CD4-positive, alpha-beta T cell treated with Interleukin-4 for 1 hour (primary cell): ENCODE measurements around the gene SSTR4.

Experiments
- DNase-seq, 2 donors: peaks; one replicate each; pipeline ENCODE4 v3.0.0-alpha.2; 2020 to 2022

Gene SSTR4

DNA sequence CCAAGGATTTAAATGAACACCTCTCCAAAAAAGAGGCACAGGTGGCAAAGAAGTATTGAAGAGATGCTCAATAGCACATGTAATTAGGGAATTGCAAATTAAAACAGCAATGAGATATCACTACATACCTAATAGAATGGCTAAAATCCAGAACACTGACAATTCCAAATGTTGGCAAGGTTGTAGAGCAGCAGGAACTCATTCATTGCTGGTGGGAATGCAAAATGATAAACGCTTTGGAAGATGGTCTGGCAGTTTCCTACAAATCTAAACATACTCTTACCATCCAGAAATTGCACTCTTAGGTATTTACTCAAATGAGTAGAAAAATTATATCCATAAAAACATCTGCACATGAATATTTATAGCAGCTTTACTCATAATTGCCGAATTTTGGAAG, 34.0 kb downstream of the SSTR4 start:
- DNase-seq = no peak

DNA sequence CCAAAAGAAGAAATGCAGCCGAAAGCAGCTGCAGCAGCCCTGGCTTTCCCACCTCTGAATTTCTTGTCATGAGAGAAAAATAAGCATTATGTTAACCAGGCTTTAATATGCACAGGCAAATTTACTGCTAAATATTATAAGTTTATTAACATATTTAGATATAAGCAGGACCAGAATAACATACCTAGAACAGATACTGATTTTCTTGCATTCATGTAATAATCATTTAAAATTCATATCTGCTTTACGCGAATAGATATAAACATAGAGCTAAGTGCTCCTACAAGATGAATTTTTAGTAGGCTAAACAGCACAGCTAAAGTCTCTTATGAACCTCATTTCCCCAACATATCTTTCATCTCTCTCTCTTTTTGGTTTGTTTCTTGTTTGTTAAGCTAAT, 36.3 kb downstream of the SSTR4 start:
- no peak for DNase-seq

DNA sequence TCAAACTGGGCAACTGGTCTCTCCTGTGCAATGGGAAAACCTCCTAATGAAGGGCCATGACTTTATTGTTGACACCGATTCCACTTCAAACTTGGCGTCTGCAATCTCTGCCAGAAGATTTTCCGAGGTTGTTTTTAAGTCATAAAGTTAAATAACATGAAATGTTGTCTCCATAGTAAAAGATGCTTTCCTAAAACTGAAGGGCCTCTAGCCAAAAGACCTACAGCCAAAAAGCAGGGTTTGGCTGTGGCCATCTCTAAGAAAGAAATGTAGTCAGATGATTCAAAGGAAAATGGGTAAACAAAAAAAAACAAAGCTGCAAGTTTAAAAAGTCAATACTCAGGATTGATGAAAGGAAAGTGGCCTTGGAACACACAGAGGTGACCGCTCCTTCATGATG, 36.9 kb downstream of the SSTR4 start:
- no peak for DNase-seq

DNA sequence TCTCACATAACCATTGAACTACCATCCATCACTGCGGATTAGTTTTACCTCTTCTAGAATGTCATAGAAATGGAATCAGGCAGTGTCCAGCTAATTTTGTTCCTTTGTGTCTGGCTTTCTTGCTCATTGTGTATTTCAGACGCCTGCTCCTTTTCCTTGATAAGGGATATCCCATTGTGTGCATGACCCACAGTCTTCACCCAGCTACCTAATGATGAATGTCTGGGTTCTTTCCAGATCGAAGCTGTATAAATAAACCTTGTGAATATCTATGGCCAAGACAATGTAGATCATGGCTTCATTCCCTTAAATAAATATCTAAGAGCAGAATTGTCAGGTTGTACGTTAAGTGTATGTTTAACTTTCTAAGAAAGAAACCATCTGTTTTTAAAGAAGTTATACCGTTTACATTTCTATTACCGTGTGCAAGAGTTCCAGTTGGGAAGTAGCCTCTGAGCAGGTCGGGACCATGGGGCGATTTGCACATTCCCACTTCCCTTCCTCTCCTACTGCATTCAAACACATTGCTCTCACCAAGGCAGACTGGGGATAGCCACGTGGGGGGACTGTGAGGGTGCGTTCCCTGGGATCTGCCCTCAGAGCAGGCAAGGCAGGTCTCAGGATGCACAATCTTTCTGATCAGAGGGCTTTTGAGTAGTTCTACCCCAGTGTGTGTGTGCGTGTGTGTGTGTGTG, 37.9 kb downstream of the SSTR4 start:
- DNase-seq = no peak

DNA sequence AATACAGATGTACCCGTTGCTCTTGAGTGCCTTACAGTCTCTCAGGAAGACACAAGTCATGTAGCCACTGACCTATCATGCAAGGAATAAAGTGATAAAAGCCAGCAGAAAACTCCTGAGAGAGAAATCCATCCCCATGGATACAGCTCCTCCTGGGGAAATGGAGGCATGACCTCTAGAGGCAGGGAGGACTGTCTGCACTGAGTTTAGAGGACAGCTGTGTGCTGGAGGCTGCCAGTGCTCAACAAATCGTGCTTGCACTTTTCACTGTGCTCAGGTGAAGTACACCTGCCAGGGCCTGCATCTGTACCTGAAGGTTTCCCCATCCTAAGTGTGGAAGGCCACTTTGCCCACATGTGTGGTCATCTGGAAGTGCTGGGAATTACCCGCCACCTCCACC, 38.9 kb downstream of the SSTR4 start:
- no peak for DNase-seq

DNA sequence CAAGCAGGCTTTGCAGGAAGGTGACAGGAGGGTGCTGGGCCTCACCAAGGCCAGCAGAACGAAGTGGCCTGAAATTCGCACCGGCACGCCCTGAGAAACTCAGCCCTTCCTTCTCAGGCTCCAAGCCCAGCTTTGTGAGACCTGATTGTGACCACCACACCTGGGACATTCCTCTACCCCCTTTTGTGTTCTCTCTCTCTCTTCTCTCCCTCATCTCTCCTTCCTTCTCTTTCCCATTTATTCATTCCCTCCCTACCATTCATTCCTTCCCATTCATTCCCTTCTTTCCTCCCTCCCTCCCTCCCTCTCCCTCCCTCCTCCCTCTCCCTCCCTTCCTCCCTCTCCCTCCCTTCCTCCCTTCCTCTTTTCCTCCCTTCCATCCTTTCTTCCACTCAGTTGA, 42.2 kb downstream of the SSTR4 start:
- no peak for DNase-seq

DNA sequence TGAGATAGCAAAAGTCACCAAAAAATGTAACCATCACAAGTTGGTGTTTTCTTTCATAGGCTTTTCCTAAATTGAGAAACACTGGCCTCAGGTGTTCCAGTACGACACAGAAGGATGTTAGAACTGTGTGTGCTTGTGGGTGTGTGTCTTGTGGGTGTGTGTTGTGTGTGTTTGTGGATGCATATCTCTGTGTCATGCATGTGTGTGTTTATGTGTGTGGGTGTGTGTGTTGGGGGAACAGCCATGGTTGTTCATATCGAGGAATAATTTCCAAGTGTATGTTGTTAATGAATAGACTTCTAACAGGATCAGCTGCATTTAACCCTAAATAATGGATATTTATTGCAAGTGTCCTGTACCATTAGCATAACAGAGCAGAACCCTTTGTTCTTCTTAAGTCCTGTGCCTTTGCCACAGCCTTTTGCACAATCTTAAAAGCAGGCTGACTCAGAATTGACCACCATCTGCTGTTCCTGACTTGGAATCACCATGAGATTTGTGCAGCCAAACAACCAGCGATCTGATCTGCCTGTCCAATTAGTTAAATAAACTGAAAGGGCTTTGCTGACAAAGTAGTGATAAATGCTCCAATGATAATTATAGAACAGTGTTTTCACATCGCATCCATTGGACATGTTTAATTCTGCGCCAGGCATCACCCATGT, 43.4 kb downstream of the SSTR4 start:
- DNase-seq = no peak

DNA sequence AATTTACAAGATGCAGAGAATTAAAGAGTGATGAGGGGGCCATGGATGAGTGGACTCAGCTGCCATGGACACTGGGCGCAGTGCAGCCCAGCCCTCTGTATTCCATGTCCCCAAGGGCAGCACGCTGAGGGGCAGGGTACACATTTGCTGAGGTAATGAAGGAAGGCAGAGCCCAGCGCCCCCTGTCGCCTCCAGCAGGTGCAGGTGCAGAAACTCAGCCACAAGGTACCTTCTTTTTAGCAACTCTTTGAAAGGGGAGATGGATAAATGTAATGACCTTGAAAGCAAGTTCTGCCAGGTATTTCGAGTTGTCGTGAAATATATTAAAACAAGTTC, 43.9 kb downstream of the SSTR4 start:
- no peak for DNase-seq

DNA sequence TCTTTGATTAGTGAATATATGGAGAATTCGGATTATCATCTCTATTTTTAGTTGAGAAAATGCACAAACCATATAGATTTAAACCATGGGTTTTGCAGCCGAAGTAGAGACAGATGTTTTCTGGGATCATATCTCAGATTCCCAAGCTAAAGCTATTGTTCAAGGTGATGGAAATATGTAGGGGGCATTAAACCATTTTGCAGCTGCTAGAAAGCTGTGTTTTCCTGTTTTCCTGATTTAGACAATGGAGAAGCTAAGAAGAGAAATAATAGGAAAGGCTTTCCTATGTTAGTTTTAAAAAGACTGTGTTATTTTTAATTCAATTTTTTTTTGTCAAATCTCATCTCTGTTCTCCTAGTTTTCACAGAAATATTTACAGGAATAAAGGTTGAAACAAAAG, 44.8 kb downstream of the SSTR4 start:
- DNase-seq = no peak

DNA sequence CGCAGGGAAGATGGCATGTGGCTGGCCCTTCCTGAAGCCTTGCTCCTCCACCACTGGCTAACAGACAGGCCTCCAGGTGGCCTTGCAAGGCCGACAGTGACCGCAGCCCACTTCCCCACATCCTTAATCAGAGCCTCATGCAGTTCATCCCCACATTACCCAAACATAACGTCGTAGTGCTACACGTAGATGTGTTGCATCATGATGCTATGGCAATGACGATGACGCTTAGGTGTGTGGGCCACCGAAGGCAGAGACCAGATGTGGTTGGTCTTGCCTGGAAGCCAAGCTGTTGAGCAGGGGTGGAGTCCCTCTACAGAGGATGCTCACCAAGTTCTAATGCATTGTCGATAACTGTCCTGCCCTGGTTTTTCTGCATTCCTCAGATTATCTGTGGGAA, 45.4 kb downstream of the SSTR4 start:
- DNase-seq = peak in 1 of 2 donors; percentile 26

DNA sequence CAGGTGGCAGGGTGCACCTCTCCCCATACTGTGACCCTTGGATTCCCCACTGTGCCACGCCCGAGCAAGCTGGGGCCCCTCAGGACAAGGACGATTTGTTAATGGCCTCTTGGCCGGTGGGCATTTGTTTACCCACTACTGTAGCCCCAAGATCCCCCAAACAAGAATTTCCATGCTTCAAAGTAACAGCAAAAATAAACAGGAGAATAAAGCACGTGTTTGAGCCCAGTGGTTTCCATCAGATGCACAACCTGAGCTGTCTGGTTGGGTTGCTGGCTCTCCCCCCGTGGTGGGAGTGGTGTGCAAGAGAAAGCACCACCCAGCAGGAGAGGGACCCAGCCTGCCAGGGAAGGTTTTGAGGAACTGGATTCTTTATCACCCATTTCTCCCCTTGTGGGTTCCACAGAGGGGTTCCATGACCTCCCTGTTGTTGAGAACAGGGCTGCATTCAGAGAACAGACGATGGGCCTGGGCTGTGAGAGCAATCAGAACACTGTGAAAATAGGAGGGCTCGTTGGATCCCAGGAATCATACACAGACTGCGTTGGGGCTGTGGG, 46.2 kb downstream of the SSTR4 start:
- no peak for DNase-seq

DNA sequence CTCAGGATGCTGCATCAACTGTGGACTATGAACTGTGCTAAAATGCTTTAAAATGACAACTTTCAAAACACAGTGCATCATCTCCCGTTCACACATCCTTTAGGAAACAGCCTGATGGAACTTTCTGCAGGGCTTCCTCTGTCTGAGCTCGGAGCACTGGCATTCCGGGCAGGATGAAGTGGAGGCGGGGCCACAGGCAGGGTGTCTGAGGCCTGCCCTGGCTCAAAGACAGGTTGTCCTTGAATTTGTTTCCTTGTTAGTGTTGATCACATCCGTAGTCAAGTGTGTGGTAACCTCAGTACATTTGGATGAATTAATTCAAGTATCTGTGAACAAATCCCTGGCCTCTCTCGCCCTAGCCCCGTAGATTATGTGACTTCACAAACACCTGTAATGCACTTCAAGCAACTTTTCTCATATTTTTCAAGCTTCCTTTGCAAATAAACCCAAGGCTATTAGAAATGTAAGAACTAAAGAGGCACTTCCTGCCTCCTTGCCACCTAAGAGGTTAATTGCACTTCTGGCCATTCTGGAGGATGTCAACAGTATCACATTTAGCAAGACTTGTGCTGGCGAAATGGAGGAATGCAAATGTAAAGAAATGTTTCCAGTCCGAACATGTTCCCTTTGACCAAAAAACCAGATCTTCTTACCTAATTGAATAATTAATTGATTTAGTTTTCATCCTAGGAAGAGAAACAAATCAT, 47.9 kb downstream of the SSTR4 start:
- DNase-seq = no peak

DNA sequence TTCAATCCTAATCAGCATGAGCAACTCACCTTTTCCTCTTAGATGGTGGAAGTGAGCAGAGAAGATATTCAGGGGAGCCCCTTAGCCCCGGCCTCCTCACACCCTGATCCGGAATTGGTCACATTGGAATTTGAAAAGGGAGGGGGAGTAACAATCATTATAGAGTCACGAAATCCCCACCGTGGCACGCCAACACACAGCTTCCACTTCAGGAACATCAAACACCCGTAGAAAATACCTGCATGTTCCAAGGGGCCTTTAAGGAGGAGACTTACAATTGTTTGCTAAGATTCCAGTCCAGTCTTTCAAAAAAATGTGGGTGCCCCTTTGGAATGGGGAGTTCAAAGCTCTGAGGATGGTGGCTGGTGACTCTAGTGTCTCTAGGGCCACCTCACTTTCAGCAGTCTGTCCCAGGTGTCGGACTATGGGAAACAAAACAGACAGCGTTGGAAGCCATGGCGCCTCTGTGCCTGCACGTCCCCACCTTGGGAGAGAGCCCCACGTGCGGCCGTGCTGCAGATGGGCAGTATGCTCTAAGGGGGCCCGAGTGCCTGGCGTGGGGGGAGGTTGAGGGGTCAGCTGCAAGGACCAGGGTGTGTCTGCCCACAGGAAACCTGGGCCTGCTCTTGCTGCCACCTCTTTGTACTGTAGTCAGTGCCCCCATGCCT, 48.6 kb downstream of the SSTR4 start:
- no peak for DNase-seq

DNA sequence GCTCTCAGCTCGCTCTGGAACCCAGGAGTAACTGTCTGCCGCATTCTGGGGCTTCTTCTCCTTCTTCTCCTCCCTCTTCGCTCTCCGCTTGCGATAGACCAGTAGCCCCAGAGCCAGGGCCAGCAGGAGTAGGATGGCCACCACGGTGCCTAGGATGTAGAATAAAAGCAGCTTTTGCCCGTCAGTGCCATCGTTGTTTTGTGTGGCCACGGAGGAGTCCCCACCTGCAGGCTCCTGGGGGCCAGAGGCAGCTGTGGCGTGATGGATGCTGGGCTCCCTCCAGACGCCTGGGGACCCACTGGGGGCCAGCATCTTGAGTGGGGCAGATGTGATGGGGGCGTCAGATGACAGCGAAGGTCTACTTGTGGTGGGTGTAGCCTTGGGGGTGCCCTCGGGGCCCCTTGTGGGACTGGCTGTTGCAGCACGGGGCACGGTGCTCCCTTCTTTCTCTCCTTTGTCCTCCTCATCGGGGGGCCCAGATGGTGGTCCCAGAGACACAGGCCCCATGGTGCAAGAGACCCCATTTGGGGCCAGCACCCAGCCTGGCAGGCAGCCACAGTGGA, 49.3 kb downstream of the SSTR4 start:
- no peak for DNase-seq

DNA sequence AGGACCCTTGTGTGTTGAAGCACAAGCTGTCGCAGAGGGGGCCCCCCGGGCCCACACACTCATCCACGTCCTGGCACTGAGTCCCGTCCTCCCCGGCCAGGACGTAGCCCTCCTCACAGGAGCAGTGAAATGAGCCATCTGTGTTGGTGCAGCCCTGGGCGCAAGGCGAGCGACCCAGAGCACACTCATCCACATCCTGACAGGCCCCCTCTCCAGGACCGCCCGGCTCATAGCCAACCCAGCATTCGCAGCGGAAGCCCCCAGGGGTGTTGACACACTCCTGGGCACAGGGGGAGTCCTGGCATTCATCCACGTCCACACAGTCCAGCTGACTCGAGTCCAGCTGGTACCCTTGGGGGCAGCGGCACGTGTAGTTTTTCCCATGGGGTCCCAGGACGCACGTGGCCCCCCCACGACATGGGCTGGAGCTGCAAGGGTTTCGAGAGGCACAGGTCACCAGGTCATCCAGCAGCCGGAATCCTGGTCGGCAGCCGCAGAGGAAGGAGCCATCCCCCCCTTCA, 49.8 kb downstream of the SSTR4 start:
- DNase-seq = no peak

DNA sequence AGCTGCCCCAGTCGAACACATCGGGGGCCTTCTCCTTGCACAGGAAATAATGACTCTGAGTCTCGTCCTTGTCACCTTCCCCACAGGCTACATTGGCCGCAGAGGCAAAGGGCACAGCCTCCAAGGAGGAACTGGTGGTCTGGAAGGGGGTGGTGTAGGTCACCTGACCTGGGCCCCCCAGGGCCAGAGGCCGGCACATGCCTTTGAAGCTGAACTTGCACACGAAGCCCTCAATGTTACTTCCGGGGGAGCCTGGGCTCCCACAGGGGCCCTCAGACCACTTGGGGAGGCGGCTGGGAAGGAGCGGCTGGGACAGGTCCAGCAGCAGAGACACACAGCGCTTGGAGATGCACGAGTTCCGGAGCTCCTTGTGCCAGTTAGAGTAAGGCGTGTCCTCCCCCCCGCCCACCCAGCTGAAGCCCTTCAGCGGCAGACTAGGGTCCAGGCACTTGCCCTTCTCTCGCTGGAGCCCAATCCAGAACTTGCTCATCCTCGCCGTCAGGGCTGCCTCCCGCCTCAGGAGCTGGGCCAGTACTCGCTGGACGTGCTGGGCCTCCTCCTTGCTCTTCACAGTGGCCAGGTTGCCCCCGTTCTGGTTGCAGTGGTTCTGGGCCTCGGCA, 50.4 kb downstream of the SSTR4 start:
- DNase-seq = no peak

DNA sequence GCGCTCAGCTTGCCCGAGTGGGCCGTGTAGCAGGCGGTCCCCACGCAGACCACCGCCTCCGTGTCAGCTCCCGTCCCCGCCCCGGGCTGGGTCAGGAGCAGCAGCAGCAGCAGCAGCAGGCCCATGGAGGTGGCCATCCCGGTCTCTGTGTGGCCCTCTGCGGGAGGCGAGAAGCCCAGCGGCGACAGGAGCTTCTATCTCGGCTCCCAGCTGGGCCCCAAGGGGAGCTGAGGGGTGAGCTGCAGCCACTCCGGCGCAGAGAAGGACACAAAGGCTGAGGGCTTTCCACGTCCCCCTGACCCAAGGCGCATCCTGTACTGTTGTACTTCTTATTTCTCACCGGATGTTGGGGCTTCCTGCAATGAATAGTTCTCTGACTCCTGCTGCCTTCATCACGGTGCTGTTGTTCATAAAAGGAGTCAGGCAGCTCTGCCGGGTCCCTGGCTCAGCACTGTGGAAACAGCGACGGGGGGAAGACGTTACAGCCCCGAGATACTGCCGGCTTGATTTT, 51.0 kb downstream of the SSTR4 start, which contains the start of gene CD93:
Gene CD93, minus strand, starts transcription at position 269 of the 511 bp plus-strand sequence. Its CDS starts 132 bp downstream, at position 137.
- peak; percentile 27 to 57 for DNase-seq

DNA sequence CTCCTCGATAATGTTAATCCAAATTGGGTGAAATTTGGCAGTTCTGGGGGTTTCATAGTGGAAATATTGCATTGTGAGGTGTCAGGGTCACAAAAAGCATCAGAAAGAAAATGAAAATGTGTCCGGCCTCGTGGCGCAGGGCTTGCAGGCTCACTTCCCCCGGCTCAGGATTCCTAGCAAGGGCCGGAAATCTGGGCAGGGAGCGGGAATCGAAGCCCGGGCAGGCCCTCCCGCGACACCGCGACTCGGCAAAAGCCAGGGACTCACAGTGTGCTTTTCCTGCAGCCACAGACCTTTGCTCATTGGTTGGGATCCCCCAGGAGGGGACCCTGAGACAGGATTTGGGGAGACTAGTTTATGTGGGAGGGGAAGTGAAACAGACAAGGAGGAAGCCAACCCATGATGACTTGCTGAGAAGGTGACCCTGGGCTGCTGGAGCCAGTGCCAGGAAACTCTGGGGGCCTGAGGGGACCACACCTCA, 51.9 kb downstream of the SSTR4 start:
- DNase-seq = peak in 1 of 2 donors; percentile 57

DNA sequence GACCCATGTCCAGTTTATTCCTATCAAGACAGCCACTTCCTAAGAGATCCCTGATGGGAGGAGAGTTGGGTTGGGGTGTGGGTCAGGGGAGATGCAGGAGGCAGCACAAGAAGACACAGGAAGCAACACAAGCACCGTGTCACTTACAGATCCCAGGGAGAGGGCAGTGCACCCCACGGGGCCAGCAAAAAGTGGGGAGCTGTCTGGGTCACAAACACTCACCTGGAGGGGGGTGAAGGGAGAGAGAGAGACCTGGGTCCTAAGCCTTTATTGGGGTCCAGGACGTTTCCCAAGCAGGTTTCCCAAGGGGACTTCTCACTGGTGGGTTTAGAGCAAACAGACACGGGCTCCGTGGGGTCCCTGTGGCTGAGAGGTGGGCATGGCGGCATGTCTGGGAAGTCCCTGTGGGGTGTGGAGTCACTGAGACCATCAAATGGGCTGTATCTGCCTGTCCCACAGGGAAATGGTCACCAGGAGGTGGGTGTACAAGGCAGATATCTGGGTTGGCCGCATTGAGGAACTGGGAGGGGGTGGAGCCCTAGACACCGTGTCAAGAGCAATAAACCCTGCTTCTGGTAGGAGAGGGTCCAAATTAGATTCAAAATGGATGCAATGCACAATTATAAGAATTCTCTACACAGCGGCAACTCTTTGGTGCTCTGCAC, 52.6 kb downstream of the SSTR4 start:
- DNase-seq = peak; percentile 4 to 47
